Choroid plexus epithelial cell (primary cell): ENCODE results near the gene TAAR5.

Source experiments
- DNase-seq: peaks from one replicate; pipeline ENCODE4 v3.0.0-alpha.2; 2010; ENCODE audit warnings: low read depth
- H3K4me3 ChIP-seq: 2 replicates; pipeline ENCODE4 v1.5.1; 2011; ENCODE audit warnings: low read depth, mild to moderate bottlenecking, control low read depth, low read length, moderate library complexity
- CTCF ChIP-seq: conservative IDR thresholded peaks from 2 replicates; pipeline ENCODE4 v1.5.1; 2011; ENCODE audit warnings: low read depth, mild to moderate bottlenecking, control low read depth, inconsistent platforms, low read length, moderate library complexity

Gene TAAR5

DNA sequence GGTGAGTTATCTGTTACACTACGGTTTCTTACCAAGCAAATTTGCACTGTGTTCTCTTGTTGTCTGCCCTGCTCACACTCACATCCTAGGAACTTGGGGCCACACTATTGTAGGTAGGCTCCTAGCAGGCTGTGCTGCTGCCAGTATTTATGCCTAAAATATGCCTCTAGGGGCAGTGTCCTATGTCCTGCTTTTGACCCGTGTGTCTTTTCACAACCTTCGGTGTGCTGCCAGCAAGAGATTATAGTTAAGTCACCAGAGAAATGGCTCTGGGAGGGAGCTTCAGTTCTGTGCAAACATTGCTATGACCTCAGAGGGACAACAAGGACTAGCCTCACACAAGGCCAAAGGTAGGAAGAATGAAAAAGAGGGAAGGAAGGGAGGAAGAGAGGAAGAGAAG lies 8.9 kb upstream of the TAAR5 start:
- peak; percentile 33 for TF ChIP-seq CTCF
- DNase-seq: no peak
- H3K4me3 ChIP-seq: no peak overlapping the region

DNA sequence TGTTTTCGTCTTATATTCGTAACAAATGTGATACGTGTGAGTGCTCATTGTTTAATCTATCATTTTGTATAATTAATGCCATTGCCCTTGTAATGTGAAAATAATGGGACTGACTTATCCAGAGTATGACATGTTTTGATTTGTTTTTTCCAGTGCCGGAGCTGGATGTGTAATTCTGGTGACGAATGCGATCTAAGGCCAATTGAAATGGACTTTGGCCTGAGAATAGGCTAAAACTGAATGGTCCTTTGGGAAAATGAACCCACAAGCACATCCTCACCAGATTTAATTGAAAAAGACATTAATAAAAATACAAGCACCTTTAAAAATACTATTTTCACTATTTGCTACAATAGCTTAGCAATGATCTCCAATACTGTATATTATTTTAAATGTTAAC lies 6.7 kb upstream of the TAAR5 start:
- TF ChIP-seq CTCF: no peak

GRCh38 chr6:132592855-132593254 lies 3.3 kb upstream of the TAAR5 start:
- no peak for TF ChIP-seq CTCF
- no peak overlapping the region for H3K4me3 ChIP-seq
- no peak for DNase-seq

More for the DNA sequence above, 6.7 kb upstream of the TAAR5 start:
- no peak overlapping the region for H3K4me3 ChIP-seq
- DNase-seq: no peak

GRCh38 chr6:132590362-132590761 lies 821 bp upstream of the TAAR5 start:
- no peak overlapping the region for H3K4me3 ChIP-seq
- TF ChIP-seq CTCF: no peak
- DNase-seq: no peak

DNA sequence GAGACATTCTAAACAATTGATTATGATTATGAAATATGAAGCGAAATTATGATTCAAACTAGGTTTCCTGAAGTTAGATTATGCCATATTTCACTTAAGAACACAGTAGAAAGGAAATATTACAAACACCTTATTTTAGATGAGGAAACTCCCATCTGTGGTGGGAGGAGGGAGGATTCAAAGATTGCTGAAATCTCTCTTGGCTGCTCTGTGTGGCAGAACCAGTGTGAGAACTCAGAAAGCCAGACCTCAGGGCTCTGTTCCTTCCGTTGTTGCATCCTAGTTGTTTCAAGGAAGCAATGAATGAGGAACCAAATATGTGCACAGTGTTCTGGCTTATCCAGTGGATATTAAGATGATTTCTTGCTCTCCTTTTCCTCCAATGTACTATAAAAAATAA lies 2.1 kb downstream of the TAAR5 start:
- no peak for DNase-seq
- no peak overlapping the region for H3K4me3 ChIP-seq
- no peak for TF ChIP-seq CTCF

DNA sequence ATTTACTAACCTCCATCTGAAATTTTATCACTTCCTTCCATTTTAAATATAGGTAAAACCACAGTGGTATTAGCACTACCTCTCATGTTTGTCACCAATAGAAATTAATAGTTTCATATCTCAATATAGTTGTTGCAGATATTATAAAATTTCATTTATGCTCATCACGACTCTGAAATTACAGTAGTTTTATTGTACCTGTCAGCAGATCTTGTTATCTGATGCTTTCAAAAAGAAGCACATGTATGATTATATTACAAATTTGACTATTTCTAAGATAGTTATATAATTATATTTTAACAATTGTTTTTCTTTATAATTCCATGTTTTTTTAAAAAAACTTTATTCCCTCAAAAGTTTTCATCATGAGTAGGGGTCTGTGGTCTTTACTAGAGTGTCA lies 4.8 kb downstream of the TAAR5 start:
- no peak for TF ChIP-seq CTCF
- H3K4me3 ChIP-seq: no peak overlapping the region
- DNase-seq: no peak

DNA sequence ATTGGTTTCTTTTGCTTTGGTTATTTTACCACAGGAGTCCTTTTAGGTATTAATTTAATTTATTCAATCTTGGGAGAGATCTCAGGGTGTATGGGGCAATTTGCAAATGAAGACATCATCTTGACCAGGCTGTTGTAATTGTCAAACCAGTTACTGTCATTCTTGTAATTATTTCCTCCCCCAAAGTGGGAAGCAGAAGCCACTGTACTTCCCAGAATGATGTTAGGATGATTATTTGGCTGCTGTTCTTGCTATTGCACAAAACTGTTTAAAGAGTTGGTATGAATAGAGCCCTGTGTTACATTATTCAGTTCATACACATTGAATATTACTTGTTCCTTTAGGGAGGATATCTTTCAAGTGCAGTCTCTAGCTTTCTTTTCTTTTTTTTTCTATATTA lies 17.8 kb downstream of the TAAR5 start:
- H3K4me3 ChIP-seq: no peak overlapping the region
- TF ChIP-seq CTCF: no peak
- no peak for DNase-seq
